Uterus (tissue), 4 donors: ENCODE measurements around the gene COL9A3. TPM values are rescaled to one million over a fixed set of nuclear protein-coding genes. Genes with fewer than 3 reads are reported as not detected.

Source experiments
- DNase-seq, 2 donors: peaks; one replicate each; pipeline ENCODE4 v3.0.0-alpha.2; 2019 to 2020
- H3K27ac ChIP-seq, 2 donors: fragments of 200-600 bp; sonication (generic); 1 replicate in 1 of 2; 2 replicates in 1 of 2; pipeline ENCODE4 v1.5.1; 2016 to 2018
- H3K27me3 ChIP-seq, 2 donors: fragments of 200-600 bp; sonication (generic); one replicate each; pipeline ENCODE4 v1.5.1; 2018 to 2019; ENCODE audit warnings: control low read depth in 1 of 2
- H3K36me3 ChIP-seq, 2 donors: fragments of 200-600 bp; sonication (generic); one replicate each; pipeline ENCODE4 v1.5.1; 2019; ENCODE audit warnings: control low read depth in 1 of 2
- H3K4me1 ChIP-seq, 2 donors: fragments of 200-600 bp; sonication (generic); one replicate each; pipeline ENCODE4 v1.5.1; 2018 to 2019; ENCODE audit warnings: control low read depth in 1 of 2
- H3K4me3 ChIP-seq, 2 donors: fragments of 200-600 bp; sonication (generic); 1 replicate in 1 of 2; 2 replicates in 1 of 2; pipeline ENCODE4 v1.5.1; 2018 to 2019; ENCODE audit warnings: mild to moderate bottlenecking in 1 of 2
- H3K9me3 ChIP-seq, 2 donors: fragments of 200-600 bp; sonication (generic); one replicate each; pipeline ENCODE4 v1.5.1; 2019; ENCODE audit warnings: control low read depth in 1 of 2
- POLR2A ChIP-seq, 2 donors: fragments of 450-650 bp; IDR thresholded peaks; one replicate each; pipeline ENCODE4 v1.6.1; 2016; ENCODE audit warnings: antibody characterized with exemption in 2 of 2, mild to moderate bottlenecking in 1 of 2, moderate library complexity in 1 of 2
- intact Hi-C: fragments of 100-400 bp; cut with DNase I; formaldehyde crosslinking; loops from one replicate; pipeline ENCODE4 v1.15.1; 2023; ENCODE audit warnings: low total_unique reads
- total RNA-seq, 4 donors: library from RNA; depleted of rRNA in 3 of 4; stranded (reverse); fragments of >200 nt in 3 of 4; gene quantifications; one replicate each; pipeline versions ENCODE4 v1.1.0 to v1.2.4, GENCODE V29; 2014 to 2023
- TF ChIP-seq, protein P1 (sequence below), 4 experiments: fragments of 200-600 bp in 2 of 4; fragments of 450-650 bp in 2 of 4; sonication (generic) in 2 of 4; IDR thresholded peaks; one replicate each; pipeline ENCODE4 v1.5.1; 2016 to 2019; ENCODE audit warnings: antibody characterized with exemption in 4 of 4, mild to moderate bottlenecking in 2 of 4, moderate library complexity in 1 of 4
- donor health status: DM: yes; HTN: yes; CAD: no.

Gene COL9A3
- total RNA-seq, 4 donors from 2014 or later: 0.59 to 75.4 (median 16.3) TPM

DNA sequence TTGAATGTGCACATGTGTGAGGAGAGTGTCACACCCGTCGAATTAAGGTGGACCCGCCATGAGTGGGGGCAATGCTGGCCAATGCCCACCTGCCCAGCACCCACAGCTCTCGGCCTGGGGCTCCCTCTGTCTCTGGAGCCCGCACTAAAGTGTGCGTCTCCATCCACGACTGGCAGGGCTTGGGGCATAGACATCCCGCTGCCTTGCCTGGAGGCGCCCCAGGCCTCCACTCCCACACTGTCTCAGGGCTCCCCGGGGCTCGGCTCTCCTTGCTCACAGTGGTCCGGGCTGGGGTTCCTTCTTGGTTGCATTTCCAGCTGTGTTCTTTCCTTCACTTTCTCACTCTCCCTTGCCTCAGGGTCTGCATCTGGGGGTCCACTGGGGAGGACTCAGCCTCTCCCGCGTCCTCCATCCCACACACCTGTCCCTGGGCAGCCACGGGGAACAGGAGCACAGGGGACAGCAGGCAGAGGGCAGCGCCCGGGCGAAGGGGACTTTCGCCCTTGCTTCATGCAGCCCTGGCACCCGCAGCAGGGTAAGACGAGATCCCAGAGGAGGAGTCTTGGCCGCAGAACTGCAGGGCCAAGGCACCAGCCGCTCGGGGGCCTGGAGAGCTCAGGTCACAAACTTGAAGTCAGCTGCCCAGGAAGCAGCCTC lies 40.7 kb upstream of the COL9A3 start:
- Histone ChIP-seq H3K4me3 (no peak overlapping the region), H3K4me1 (no peaks in the 10 kb centered on the region), H3K27me3 (no peaks in the 10 kb centered on the region), H3K36me3 (no peaks in the 10 kb centered on the region), H3K27ac (no peak overlapping the region), H3K9me3 (no peaks in the 10 kb centered on the region)
- DNase-seq: no peak
- no peak for TF ChIP-seq POLR2A (IDR thresholded peaks at IDR 0.05)
- TF ChIP-seq, protein P1, sequence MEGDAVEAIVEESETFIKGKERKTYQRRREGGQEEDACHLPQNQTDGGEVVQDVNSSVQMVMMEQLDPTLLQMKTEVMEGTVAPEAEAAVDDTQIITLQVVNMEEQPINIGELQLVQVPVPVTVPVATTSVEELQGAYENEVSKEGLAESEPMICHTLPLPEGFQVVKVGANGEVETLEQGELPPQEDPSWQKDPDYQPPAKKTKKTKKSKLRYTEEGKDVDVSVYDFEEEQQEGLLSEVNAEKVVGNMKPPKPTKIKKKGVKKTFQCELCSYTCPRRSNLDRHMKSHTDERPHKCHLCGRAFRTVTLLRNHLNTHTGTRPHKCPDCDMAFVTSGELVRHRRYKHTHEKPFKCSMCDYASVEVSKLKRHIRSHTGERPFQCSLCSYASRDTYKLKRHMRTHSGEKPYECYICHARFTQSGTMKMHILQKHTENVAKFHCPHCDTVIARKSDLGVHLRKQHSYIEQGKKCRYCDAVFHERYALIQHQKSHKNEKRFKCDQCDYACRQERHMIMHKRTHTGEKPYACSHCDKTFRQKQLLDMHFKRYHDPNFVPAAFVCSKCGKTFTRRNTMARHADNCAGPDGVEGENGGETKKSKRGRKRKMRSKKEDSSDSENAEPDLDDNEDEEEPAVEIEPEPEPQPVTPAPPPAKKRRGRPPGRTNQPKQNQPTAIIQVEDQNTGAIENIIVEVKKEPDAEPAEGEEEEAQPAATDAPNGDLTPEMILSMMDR (IDR thresholded peaks at IDR 0.05): no peak
- intact Hi-C loops: loop anchor here (10.0 kb wide), 1 partner anchor 91 kb away; no protein-coding TSS in a partner anchor

- TF ChIP-seq POLR2A (IDR thresholded peaks at IDR 0.05): no peak
- TF ChIP-seq, protein P1 (IDR thresholded peaks at IDR 0.05): no peak
- H3K27me3 ChIP-seq: no peaks in the 10 kb centered on the region
- no peaks in the 10 kb centered on the region for H3K9me3 ChIP-seq
- no peaks in the 10 kb centered on the region for H3K4me1 ChIP-seq
- H3K36me3 ChIP-seq: no peaks in the 10 kb centered on the region
- no peak for DNase-seq
- H3K27ac ChIP-seq: no peak overlapping the region
- intact Hi-C loops: loop anchor here (10.0 kb wide), 1 partner anchor 92 kb away; no protein-coding TSS in a partner anchor
- no peak overlapping the region for H3K4me3 ChIP-seq
Measured at GRCh38 chr20:62776692-62777527, 39.9 kb upstream of the COL9A3 start.

GRCh38 chr20:62777528-62777830 lies 39.4 kb upstream of the COL9A3 start:
- Histone ChIP-seq H3K4me1 (no peaks in the 10 kb centered on the region), H3K36me3 (no peaks in the 10 kb centered on the region), H3K9me3 (no peaks in the 10 kb centered on the region), H3K4me3 (no peak overlapping the region), H3K27ac (no peak overlapping the region), H3K27me3 (no peaks in the 10 kb centered on the region)
- no peak for DNase-seq
- intact Hi-C loops: loop anchor here (10.0 kb wide), 1 partner anchor 93 kb away; no protein-coding TSS in a partner anchor
- TF ChIP-seq, protein P1 (IDR thresholded peaks at IDR 0.05): no peak
- no peak for TF ChIP-seq POLR2A (IDR thresholded peaks at IDR 0.05)

- Histone ChIP-seq H3K4me1 (no peaks in the 10 kb centered on the region), H3K27ac (no peak overlapping the region), H3K36me3 (no peaks in the 10 kb centered on the region), H3K9me3 (no peaks in the 10 kb centered on the region), H3K27me3 (no peaks in the 10 kb centered on the region), H3K4me3 (no peak overlapping the region)
- no peak for DNase-seq
- intact Hi-C loops: loop anchor here (10.0 kb wide), 1 partner anchor 93 kb away; no protein-coding TSS in a partner anchor
- TF ChIP-seq, protein P1 (IDR thresholded peaks at IDR 0.05): no peak
- TF ChIP-seq POLR2A (IDR thresholded peaks at IDR 0.05): no peak
Measured at GRCh38 chr20:62778058-62778457, 38.8 kb upstream of the COL9A3 start.
